Prostate gland (tissue), 2 donors: Measurements from ENCODE around the gene SEMA3A.

Experiments
- CTCF ChIP-seq, 4 experiments: fragments of 200-600 bp in 2 of 4; fragments of 450-650 bp in 2 of 4; sonication (generic) in 2 of 4; IDR thresholded peaks; 1 replicate in 3 of 4; 2 replicates in 1 of 4; pipeline ENCODE4 v1.5.1; 2016 to 2019; ENCODE audit warnings: antibody characterized with exemption in 4 of 4, mild to moderate bottlenecking in 2 of 4, moderate library complexity in 2 of 4
- POLR2A ChIP-seq: fragments of 450-650 bp; IDR thresholded peaks from one replicate; pipeline ENCODE4 v1.6.1; 2016; ENCODE audit warnings: antibody characterized with exemption, mild to moderate bottlenecking

- TF ChIP-seq CTCF (IDR thresholded peaks at IDR 0.05) (no peak), POLR2A (no peak)
Measured at GRCh38 chr7:84232646-84233045, 38.1 kb upstream of the SEMA3A start.
